GM10266 (cell line): ENCODE results near the gene ELMOD2.
A peak's percentile ranks its signal among the peaks of the same experiment; 100 is the strongest.
"Not testable (repeated sequence)": the region's sequence is repeated elsewhere in the genome, so short reads cannot be mapped to it uniquely, and the experiment has no call there.

Experiments
- DNase-seq: peaks from one replicate; pipeline ENCODE4 v3.0.0; 2012; ENCODE audit errors: extremely low spot score
- TF ChIP-seq, protein P1 (sequence below): IDR thresholded peaks from 2 replicates; pipeline ENCODE4 v1.5.1; 2012; ENCODE audit warnings: mild to moderate bottlenecking, low read depth; ENCODE audit not compliant: control insufficient read depth, insufficient read depth; ENCODE audit errors: missing control alignments

Gene ELMOD2

DNA sequence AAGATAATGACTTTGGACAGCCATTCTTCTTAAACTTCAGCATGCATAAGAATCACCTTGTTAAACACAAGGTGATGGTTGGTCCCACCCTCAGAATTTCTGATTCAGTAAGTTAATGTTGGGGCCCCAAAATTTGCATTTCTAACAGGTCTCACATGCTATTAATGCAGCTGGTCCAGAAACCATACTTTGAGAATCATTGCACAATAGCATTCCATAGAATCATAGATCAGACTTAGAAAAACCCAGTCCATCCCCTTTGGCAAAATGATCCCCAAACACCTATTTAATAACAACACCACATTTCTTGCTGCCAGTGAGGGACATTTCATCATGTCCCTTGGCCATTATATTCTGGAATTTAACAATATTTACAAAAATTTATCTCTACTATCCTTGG, 19.7 kb upstream of the ELMOD2 start:
- DNase-seq: no peak
- TF ChIP-seq, protein P1, sequence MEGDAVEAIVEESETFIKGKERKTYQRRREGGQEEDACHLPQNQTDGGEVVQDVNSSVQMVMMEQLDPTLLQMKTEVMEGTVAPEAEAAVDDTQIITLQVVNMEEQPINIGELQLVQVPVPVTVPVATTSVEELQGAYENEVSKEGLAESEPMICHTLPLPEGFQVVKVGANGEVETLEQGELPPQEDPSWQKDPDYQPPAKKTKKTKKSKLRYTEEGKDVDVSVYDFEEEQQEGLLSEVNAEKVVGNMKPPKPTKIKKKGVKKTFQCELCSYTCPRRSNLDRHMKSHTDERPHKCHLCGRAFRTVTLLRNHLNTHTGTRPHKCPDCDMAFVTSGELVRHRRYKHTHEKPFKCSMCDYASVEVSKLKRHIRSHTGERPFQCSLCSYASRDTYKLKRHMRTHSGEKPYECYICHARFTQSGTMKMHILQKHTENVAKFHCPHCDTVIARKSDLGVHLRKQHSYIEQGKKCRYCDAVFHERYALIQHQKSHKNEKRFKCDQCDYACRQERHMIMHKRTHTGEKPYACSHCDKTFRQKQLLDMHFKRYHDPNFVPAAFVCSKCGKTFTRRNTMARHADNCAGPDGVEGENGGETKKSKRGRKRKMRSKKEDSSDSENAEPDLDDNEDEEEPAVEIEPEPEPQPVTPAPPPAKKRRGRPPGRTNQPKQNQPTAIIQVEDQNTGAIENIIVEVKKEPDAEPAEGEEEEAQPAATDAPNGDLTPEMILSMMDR: no peak

- not testable (repeated sequence) for DNase-seq
These were observed 10.2 kb upstream of the ELMOD2 start for GRCh38 chr4:140513765-140514164.

DNA sequence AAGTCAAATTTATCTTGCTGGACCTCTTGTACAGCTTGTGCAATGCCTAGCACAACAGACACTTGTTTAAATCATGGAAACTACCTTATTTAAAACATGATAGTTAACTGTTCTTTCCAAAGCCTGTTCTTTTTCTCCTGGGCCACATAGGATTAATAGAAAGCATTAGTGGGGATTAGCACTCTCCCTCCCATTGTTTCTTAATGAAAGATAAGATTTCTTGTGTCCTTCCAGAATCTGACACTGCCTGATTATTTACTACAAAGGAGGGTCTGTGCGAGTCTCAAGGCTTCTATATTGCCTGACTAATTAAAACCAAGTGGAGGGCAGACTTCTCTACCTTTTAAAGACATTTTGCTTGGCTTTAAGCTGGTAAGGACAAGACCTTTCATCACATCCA, 8.5 kb upstream of the ELMOD2 start:
- TF ChIP-seq, protein P1: no peak
- DNase-seq: no peak

DNA sequence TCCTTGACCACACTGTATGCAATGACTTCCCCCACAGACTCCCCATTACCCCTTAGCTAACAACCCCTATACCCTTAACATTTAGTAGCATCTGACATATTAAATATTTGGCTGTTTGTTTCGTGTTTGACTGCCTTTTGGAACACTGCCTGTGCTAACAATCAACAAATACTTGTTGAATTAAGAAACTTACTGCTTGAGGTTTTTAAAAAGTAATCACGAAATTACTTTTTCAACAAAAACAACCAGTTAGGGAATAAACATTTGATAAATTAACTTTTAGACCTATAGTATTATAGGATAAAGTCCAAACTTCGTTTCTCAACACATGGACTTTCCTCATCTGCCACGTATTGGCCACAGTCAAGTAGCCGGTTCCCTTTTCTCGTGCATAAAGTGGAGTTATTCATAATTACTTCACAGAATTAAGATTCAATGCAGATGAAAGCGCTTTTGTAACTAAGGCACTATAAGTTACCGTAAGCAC, 555 bp upstream of the ELMOD2 start:
- TF ChIP-seq, protein P1: no peak
- DNase-seq: peak; percentile 21

GRCh38 chr4:140529434-140529833, 5.5 kb downstream of the ELMOD2 start:
- TF ChIP-seq, protein P1: no peak

DNA sequence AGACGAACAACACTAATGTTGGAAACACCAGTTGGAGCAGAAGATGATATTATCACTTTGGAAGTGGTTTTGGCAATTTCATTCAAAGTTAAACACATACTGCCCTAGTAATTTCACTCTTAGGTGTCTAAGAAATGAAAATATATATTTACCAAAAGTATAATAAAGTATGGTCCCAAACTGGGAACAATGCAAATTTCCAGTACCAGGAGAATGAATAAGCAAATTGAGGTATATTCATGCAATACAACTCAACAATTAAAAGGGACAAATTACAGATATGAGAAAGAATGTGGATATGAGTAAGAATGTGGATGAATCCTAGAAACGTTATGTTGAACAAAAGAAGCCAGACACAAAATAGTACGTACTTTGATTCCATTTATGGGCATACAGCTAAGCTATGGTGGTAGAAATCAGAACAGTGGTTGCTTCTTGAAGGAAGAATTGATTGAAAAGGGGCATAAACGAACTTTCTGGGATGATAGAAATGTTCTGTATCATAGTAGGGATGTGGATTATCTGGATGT, 10.0 kb downstream of the ELMOD2 start:
- TF ChIP-seq, protein P1: no peak
- DNase-seq: no peak

More at GRCh38 chr4:140529434-140529833, 5.5 kb downstream of the ELMOD2 start:
- DNase-seq: no peak

DNA sequence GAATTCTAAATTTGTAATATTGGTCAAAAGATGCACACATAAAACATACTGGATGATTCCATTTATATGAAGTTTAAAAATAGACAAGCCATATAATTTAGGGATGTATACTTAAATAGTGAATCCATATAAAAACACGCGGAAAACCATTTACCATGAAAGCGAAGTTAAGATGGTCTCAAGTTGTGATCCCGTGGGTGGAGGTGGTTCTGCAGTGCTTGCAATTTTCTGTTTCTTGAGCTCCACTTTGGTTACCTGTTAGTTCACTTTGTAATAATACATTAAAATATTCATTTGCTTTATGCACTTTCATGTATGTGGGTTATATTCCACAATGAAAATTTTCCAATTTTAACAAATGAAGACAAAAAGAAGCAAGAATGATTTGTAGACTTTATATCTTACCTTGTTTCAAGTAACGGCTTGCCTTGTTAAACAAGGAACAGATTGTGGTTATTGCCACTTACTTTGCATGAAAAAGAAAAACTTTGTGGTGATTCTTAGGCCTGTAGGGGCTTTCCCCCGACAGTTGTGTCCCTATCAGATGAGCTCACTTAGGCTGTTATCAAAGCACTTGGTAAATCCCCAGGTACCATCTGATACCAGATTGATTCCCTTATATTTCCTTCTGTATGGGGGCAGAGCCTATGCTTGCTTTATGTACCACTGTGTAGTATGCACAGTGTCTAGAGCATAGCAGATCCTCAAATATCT, 32.6 kb downstream of the ELMOD2 start:
- TF ChIP-seq, protein P1: no peak
- peak; percentile 69 for DNase-seq

GRCh38 chr4:140557831-140558435, 34.0 kb downstream of the ELMOD2 start:
- TF ChIP-seq, protein P1: no peak
- DNase-seq: no peak
